Measurements from ENCODE around the gene GOPC. TPM values are rescaled to one million over a fixed set of nuclear protein-coding genes. Genes with fewer than 3 reads are reported as not detected.

GOPC gene
- total and polyA plus RNA-seq, 2 of the 4 experiments (the other 2 are of a cell fraction), result 23.4 to 23.8 TPM

DNA sequence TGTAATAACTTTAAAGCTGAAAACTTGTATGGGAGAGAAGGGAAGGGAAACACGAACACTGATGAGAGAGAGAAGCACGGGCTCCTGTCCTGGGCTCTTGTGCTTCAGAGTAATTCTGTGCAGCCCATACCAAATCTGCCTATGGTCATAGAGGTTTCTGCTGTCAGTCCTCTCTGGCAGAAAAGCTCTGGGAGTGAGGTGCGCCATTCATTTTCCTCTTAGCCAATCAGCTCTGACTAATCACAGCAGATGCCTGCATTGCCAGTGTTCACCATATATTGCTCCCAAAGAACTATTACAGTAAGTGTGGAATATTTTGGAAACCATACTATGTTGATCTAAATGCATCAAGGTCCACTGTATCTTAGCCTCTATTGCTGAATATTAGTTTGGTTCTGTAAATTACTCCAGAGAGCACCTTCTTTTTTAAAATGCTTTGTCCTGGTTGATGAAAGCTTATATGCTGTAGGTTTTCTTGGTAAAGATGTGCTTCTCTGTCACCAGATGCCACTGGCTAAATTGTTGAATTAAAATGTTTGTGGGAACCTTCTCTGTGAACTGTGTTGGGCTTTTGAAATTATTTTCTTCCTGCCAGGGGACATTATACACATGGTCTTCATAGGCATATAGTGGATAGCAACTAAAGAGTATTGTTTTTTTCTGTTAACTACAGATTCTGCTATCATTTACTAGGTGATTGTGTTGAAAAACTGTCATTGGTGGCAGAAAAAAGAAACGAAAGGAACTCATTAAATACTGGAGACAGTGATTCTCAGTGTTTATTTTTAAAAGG, 81.5 kb downstream of the GOPC start:
- no TSS peak for BruUV-seq (replicated peaks)
- dilution Hi-C loops (cut with HindIII; ENCODE audit: low sequenced_read_pairs, unreplicated experiment), result no loop called here
- peak overlapping the region; percentile 43; the same call in 1 of the 2 replicates for H2AK5ac ChIP-seq (ENCODE audit: low read depth, low read length)
- H4K91ac ChIP-seq (ENCODE audit: insufficient read depth, low read depth, low read length), result no peak overlapping the region
- no peak overlapping the region for H3K4me3 ChIP-seq (ENCODE audit: insufficient read depth, low read depth, low read length)
- H3K79me1 ChIP-seq (ENCODE audit: low read depth in 1 of 2, low read length in 2 of 2), result peaks cover 17 to 35% of the 10 kb centered on the region in 2 experiments
- no peak overlapping the region for H4K5ac ChIP-seq (ENCODE audit: low read depth, low read length)
- ChIA-PET CTCF (no interaction called here), POLR2A (ENCODE audit: unreplicated experiment) (no interaction called here)
- H3K4me2 ChIP-seq (ENCODE audit: low read depth, low read length), result peak overlapping the region; percentile 23; the same call in 1 of the 2 replicates
- no peak overlapping the region for H3K18ac ChIP-seq (ENCODE audit: low read depth, low read length)
- H2AK9ac ChIP-seq (replicated peaks; ENCODE audit: low read depth, low read length, poor library complexity), result no peak overlapping the region
- peaks cover 4% of the 10 kb centered on the region; the same call in 1 of the 2 replicates for H3K4me1 ChIP-seq (ENCODE audit: control insufficient read depth, insufficient read depth, low read length)
- no peaks in the 10 kb centered on the region for H3K9me3 ChIP-seq (ENCODE audit: control insufficient read depth, insufficient read depth, low read length)
- ATAC-seq (ENCODE audit: low read depth), result 0 out of 2 replicates have a peak, but pooled peaks have one; percentile 11
- H3K27ac ChIP-seq (ENCODE audit: insufficient read depth, low read length), result no peak overlapping the region
- no CpG with 5 or more reads among the region's 4 CpGs for WGBS, 2 experiments (ENCODE audit: extremely low coverage in 2 of 2, insufficient read length in 1 of 2)
- H2BK5ac ChIP-seq (ENCODE audit: low read depth, low read length, poor library complexity, severe bottlenecking), result no peak overlapping the region
- no peak overlapping the region for H2BK120ac ChIP-seq (ENCODE audit: low read depth, low read length)
- no peak overlapping the region for H3K14ac ChIP-seq (replicated peaks; ENCODE audit: low read depth, low read length)
- no peak overlapping the region for H3K4ac ChIP-seq (ENCODE audit: low read depth, low read length)
- H3K56ac ChIP-seq (ENCODE audit: extremely low read depth, insufficient read depth, low read length), result no peak overlapping the region
- peaks cover 14% of the 10 kb centered on the region for H3K9me1 ChIP-seq (ENCODE audit: insufficient read depth, low read length)
- H3K27me3 ChIP-seq (ENCODE audit: control insufficient read depth, insufficient read depth, low read length), result no peaks in the 10 kb centered on the region
- peak overlapping the region; percentile 51 for H2AFZ ChIP-seq (replicated peaks; ENCODE audit: low read length, poor library complexity)
- H3K9ac ChIP-seq (ENCODE audit: low read depth, low read length), result no peak overlapping the region
- intact Hi-C loops (cut with micrococcal nuclease), result no loop called here
- H4K8ac ChIP-seq (ENCODE audit: low read depth in 2 of 2, low read length in 2 of 2), result 0 out of 4 replicates have a peak overlapping the region, but pooled peaks of 1 of the 2 experiments have one; percentile 35
- DNase-seq, result no peak
- H3K36me3 ChIP-seq (ENCODE audit: control insufficient read depth, insufficient read depth, low read length), result peaks cover 6% of the 10 kb centered on the region
- H4K20me1 ChIP-seq (ENCODE audit: insufficient read depth, low read length), result no peaks in the 10 kb centered on the region
- H2BK15ac ChIP-seq (ENCODE audit: low read depth, low read length), result no peak overlapping the region
- no peak for TF ChIP-seq CEBPB (IDR thresholded peaks at IDR 0.05; ENCODE audit: low read depth, low read length)
- TF ChIP-seq, protein P1, sequence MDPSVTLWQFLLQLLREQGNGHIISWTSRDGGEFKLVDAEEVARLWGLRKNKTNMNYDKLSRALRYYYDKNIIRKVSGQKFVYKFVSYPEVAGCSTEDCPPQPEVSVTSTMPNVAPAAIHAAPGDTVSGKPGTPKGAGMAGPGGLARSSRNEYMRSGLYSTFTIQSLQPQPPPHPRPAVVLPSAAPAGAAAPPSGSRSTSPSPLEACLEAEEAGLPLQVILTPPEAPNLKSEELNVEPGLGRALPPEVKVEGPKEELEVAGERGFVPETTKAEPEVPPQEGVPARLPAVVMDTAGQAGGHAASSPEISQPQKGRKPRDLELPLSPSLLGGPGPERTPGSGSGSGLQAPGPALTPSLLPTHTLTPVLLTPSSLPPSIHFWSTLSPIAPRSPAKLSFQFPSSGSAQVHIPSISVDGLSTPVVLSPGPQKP (IDR thresholded peaks at IDR 0.05; ENCODE audit: borderline replicate concordance, low read depth, low read length), result no peak
- TF ChIP-seq RCOR1 (IDR thresholded peaks at IDR 0.05; ENCODE audit: insufficient replicate concordance, low read length), result no peak
- no peak for TF ChIP-seq MAFK (IDR thresholded peaks at IDR 0.05; ENCODE audit: low read depth, low read length)
- no peak for TF ChIP-seq MXI1 (IDR thresholded peaks at IDR 0.05; ENCODE audit: borderline replicate concordance, low read depth, low read length)
- no peak for TF ChIP-seq CHD1 (IDR thresholded peaks at IDR 0.05; ENCODE audit: low read depth, low read length)
- no peak overlapping the region for H2BK20ac ChIP-seq (ENCODE audit: low read depth, low read length)
- H3K23ac ChIP-seq (ENCODE audit: low read depth, low read length), result peak overlapping the region; percentile 45; the same call in 1 of the 2 replicates
- in situ Hi-C loops (cut with MboI; ENCODE audit: low sequenced_read_pairs), result no loop called here
